ENCODE data around the gene PTGR3.

The PTGR3 gene, protein sequence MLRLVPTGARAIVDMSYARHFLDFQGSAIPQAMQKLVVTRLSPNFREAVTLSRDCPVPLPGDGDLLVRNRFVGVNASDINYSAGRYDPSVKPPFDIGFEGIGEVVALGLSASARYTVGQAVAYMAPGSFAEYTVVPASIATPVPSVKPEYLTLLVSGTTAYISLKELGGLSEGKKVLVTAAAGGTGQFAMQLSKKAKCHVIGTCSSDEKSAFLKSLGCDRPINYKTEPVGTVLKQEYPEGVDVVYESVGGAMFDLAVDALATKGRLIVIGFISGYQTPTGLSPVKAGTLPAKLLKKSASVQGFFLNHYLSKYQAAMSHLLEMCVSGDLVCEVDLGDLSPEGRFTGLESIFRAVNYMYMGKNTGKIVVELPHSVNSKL

GRCh38 chr18:75209129-75209950 is at the start of gene PTGR3:
Gene PTGR3 (minus strand): TSS chr18:75209139. CDS start chr18:75209058, 81 bp downstream.
- in situ Hi-C loops (cut with MboI; ENCODE audit: low sequenced_read_pairs), result no loop called here

DNA sequence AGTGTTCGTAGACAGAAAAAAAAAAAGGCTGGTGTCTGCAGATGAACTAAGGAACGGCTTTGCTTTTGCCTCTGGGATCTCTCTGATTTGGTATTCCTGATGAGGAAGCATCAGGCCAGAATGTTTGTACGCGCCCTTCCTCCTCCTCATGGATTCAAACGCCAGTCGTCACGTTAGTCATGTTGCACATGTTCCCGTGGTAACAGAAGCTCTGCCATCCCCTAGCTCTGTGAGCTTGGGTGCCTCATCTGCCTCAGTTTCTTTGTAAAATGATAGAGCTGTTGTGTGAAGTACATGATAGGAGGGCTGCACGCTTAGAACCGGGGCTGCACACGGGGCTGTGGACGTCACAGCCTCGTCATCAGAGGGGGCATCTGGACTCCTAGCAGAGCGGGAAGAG is 48.7 kb upstream of the PTGR3 start:
- in situ Hi-C loops (cut with MboI; ENCODE audit: low sequenced_read_pairs), result no loop called here

DNA sequence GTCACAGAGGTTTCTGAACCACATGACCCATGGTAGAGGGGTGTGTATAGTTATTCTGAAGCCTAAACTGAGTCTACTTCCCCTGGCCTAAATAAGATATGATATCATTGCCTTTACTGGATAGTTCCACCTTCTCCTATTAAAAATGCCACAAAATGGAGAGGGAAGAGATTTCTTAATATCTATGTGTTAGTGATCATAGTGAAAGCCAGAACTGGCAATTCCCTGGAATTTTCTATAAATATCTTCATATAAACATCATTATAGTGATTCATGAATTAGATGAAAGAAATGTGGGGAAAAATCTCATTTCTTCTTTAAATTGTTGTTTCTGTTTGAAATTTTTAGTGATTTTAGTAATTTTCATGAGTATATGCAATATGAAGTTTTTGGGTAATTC is 47.4 kb upstream of the PTGR3 start:
- in situ Hi-C loops (cut with MboI; ENCODE audit: low sequenced_read_pairs), result no loop called here

GRCh38 chr18:75255094-75255493 is 46.2 kb upstream of the PTGR3 start:
- in situ Hi-C loops (cut with MboI; ENCODE audit: low sequenced_read_pairs), result no loop called here

DNA sequence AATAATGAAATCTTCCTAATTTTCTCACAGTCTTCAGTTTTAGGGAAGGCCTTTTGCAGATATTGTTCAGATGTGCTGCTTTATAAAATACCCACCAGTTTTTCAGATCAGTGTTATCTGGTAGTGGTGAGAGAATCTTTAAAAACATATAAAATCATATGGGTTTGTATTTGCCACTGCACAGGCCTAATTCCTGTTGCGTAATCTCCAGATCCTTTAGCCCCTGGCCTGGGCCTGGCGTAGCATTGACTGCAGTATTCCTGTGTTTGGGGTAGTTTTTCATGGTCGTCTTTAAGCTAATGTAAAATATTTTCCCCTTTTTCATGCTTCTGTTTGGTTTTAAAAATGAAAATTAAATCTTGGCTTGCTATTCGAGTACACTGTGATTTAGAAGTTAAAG is 44.8 kb upstream of the PTGR3 start:
- in situ Hi-C loops (cut with MboI; ENCODE audit: low sequenced_read_pairs), result no loop called here

DNA sequence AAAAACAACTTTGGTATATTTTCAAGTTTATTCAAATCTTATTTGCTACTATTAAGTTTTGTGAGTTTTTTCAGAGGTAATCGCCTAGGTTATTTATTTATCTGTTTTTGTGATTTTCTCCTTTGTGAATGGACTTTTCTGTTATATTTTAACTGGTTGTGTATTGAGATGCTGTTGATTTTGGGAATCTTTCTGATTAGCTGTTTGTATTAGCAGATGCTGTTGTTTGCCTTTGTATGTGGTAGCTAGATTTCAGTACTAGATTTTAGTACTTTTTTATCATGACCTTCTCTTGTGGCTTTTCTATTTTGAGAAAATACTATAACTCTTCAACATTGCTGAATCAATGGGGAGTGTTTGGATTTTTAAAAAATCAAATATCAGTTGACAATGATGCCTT is 44.1 kb upstream of the PTGR3 start:
- in situ Hi-C loops (cut with MboI; ENCODE audit: low sequenced_read_pairs), result no loop called here

DNA sequence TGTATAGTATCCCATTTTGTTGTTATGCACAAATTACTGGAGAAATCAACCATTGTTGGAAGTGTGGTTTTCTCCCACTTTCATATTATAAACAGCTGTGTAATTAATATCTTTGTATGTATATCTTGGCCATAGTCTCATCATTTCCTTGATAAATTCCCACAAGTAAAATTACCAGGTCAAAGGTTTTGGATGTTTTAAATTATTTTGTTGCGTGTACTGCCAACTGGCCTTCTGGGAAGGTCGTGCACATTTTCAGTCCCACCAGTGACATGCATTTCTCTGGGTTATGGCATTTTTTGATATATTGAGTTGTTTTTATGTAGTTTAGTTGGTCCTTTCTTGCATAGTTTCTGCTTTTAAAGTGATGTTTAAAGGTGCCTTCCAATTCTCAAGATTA is 43.2 kb upstream of the PTGR3 start:
- in situ Hi-C loops (cut with MboI; ENCODE audit: low sequenced_read_pairs), result no loop called here

GRCh38 chr18:75251466-75251865 is 42.5 kb upstream of the PTGR3 start:
- in situ Hi-C loops (cut with MboI; ENCODE audit: low sequenced_read_pairs), result no loop called here

DNA sequence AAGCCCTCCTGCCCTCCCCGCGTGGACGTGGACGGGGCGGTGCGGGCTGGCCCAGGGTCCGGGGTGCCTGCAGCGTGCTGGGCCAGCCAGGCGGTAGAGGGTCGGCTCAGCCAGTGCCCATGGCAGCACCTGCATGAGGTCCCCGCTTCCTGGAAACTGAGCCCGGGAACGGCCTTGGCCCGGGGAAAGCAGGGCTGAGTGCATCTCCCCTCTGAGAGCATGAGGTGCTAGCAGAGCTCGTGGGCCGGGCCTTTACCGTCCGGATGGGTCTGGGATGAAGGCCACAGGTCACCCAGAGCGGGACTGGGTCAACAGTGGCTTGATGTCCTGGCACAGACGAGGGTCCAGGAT is 41.5 kb upstream of the PTGR3 start:
- in situ Hi-C loops (cut with MboI; ENCODE audit: low sequenced_read_pairs), result no loop called here

GRCh38 chr18:75249672-75250470 is 40.9 kb upstream of the PTGR3 start:
- in situ Hi-C loops (cut with MboI; ENCODE audit: low sequenced_read_pairs), result no loop called here

- in situ Hi-C loops (cut with MboI; ENCODE audit: low sequenced_read_pairs), result no loop called here
Measured at GRCh38 chr18:75249175-75249518, 40.2 kb upstream of the PTGR3 start.

DNA sequence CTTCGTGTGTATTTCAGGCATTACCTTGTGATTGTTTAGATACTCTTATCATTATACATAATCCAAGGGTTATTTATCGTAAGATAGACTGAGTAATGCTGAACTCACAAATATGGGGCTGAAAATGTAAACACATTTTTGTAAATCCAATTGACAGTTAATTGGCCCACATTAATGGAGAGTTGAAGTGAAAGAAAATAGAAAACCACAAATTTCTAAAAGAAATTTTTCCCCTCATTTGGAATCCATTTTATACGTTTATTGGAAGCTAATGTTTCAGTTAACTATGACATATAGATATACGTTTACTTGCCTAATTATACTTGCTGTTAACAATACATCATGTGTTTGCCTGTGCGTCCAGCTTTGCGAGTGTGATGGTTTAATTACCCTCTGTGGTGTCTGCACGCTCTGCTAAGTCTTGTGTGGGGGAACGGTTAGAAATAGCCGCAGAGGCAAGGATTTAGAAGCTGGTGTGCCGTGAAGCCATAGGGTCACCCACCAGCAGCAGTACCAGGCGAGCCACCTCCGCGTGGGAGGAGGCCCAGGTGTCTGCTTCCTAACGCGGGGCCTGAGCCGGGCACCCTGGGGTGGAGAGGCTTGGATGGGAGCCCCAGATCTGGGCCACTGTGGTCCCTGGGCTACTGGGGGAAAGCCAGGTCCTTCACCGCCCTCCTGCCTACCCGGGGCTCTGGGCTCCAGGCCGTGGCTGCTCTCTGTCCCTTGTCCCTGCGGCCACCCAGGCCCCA is 39.7 kb upstream of the PTGR3 start:
- in situ Hi-C loops (cut with MboI; ENCODE audit: low sequenced_read_pairs), result no loop called here

- in situ Hi-C loops (cut with MboI; ENCODE audit: low sequenced_read_pairs), result no loop called here
Measured at GRCh38 chr18:75247611-75248421, 38.9 kb upstream of the PTGR3 start.

DNA sequence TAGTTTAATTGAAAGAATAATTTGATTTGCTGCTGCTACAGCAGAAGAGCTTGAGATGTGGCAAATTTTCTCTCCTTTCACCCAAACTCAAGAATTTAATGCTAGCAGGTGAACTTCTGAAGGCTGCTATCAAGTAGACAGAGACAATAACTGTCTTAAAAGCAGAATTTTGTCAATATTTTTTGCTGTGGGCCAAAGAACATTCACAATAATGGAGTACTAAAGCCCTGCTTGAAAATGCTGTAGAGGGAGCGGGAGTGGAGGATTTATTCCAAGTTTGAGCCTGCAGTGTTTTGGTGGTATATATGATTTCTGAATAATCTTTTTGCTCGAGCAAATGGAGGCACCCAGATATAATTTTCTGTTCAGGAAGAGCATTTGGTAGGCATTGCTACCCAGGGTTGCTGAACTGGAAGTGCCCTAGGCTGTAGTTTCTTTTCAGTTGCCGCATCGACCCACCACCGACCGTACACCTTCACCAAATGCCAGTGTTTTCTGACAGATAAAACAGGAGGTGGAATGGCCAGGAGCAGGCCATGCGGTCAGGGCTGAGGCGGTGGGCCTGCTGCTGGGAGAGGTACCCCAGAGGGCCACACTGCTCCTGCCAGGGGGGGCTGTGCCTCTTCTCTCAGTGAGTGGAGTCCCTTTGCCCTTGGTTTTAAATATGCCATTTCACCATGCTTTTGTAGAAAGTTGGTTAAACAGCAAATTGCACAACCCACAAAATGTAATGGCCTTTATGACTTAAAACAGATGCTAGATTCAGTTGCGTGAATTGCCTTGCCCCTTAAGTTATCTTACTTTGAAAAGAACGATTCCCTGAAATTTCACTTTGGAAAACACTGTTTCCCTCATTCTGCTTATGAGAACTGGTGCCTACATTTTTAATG is 38.0 kb upstream of the PTGR3 start:
- in situ Hi-C loops (cut with MboI; ENCODE audit: low sequenced_read_pairs), result no loop called here

GRCh38 chr18:75244351-75245313 is 35.7 kb upstream of the PTGR3 start:
- in situ Hi-C loops (cut with MboI; ENCODE audit: low sequenced_read_pairs), result no loop called here

DNA sequence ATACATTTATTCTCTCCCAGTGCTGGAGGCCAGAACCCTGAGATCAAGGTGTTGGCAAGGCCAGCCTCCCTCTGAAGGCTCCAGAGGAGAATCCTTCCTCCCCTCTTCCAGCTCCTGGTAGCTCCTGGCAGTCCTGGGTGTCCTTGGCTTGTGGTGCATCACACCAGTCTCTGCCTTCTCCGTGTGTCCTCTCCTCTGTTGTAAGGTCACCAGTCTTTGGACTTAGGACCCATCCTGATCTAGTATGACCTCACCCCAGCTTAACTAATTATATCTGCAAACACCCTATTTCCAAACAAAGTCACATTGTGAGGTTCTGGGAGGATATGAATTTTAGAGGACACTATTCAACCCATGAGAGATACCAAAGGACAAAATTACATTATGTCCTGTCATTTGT is 32.8 kb upstream of the PTGR3 start:
- in situ Hi-C loops (cut with MboI; ENCODE audit: low sequenced_read_pairs), result no loop called here

DNA sequence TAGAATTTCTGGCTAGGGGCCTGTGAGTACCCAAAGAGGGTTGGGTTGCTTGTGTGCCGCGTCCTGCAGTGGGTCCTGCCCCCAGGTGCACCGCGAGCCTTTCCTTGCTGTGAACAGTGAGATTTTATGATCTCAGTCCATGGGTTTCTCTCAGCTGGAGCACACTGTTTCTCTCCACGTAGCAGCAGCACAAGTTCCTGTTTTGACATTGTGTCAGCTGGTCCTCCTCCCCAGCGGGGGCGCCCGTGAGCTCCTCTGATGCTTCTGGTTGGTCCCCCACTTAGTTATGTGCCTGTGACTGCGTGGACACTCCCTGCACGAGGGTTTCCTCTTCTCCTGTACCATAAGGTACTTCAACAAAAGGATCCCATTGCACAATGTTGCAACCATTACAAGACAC is 31.5 kb upstream of the PTGR3 start:
- in situ Hi-C loops (cut with MboI; ENCODE audit: low sequenced_read_pairs), result no loop called here

DNA sequence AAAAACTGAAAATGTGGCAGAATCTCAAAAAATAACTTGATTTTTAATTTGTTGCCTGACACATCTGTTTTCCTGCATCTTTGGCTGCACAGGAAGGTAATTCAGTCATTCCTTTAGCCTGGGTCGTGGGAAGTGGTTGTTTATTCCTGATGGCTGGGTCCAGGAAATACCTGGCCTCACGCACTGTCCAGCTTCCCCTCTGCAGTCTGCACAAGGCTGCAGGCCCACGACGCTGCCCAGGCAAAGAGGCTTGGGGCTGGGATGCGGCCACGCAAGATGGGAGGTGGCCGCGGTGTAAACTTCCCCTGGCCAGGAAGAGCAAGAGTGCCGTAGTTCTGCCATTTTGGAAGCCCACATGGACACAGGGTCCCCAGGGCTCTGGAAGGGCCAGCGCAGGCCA is 29.8 kb upstream of the PTGR3 start:
- in situ Hi-C loops (cut with MboI; ENCODE audit: low sequenced_read_pairs), result no loop called here

Measured in HL-60/S4 treated with retinoic acid at 250 ng/mL for 4 days and 3 days (cell line).